NCI-H2107 treated with DMSO at 0.1 percent for 48 hours (cell line): Measurements from ENCODE around the gene PRELID1.
"Not testable (repeated sequence)": the region's sequence is repeated elsewhere in the genome, so short reads cannot be mapped to it uniquely, and the experiment has no call there.

ENCODE experiments used
- DNase-seq: peaks from one replicate; lab custom pipeline; 2025; ENCODE audit not compliant: unreplicated experiment; lab: John Stamatoyannopoulos, UW

The PRELID1 gene

GRCh38 chr5:177303121-177303924, at the start of gene PRELID1, which contains the start of gene RAB24:
PRELID1 (plus strand) TSS chr5:177303799; CDS start chr5:177303986, 187 bp downstream.
RAB24 (minus strand) TSS chr5:177303719; CDS start chr5:177303288, 431 bp downstream.
- no peak for DNase-seq

DNA sequence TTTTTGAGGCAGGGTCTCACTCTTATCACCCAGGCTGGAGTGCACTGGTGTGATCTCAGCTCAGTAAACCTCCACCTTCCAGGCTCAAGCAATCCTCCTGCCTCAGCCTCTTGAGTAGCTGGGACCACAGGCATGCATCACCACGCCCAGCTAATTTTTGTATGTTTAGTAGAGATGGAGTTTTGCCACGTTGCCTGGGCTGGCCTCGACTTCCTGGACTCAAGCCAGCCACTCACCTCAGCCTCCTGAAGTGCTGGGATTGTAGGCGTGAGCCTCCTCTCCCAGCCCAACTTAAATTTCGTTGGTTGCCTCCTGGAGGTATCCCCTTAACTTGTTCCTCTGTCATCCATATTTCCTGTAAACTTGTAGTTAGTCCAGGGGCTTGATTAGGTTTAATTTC, 47.3 kb upstream of the PRELID1 start:
- no peak for DNase-seq

- DNase-seq = not testable (repeated sequence)
Observed at GRCh38 chr5:177258711-177259110, 44.9 kb upstream of the PRELID1 start.

DNA sequence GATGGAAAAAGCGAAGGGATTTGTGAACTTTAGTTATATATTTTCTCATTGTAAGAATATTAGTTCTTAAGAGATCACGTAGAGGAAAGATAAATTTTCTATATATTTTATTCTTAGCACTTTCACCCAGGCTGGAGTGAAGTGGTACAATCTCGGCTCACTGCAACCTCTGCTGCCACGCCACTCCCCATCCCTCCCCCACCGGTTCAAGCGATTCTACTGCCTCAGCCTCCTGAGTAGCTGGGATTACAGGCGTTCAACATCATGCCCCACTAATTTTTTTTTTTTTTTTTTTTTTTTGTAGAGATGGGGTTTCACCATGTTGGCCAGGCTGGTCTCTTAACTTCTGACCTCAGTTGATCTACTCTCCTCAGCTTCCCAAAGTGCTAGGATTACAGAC, 42.6 kb upstream of the PRELID1 start:
- no peak for DNase-seq

DNA sequence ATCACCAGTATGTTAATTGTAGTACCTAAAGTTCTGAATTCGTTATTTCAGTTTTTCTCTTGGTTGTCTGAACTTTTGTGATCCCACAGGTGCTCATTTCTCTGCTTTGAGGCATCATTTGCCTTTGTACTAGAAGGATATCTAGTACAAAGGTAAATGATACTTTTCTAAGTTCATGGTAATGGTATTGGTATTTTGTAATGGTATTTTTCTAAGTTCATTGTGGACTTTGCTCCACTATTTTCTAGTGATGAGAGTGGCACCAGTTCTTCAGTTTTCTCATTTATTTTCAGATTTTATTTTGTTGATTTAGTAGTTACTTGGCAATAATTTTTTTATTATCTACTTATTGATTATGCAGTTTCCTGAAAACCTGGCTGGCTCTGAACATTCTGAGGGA, 42.1 kb upstream of the PRELID1 start:
- DNase-seq = no peak

GRCh38 chr5:177264178-177264577, 39.4 kb upstream of the PRELID1 start:
- no peak for DNase-seq

DNA sequence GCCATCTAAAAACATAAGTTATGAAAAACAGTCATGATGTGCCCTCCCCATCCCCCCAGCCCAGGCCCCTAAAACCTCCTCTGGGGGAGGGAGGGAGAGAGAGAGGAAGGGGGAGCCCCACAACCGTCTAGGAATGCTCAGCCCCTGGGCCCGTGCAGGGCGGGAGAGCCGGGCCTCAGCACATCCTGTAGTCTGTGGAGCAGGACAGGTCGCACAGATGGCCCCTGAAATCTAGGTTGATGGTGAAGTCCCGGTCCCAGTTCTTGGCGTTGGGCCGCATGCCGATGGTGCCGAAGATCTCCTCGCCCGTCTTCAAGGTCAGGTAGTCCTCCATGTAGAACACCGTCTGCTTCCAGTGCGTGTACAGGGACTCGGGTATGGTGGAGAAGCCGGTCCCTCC, 38.2 kb upstream of the PRELID1 start:
- no peak for DNase-seq

DNA sequence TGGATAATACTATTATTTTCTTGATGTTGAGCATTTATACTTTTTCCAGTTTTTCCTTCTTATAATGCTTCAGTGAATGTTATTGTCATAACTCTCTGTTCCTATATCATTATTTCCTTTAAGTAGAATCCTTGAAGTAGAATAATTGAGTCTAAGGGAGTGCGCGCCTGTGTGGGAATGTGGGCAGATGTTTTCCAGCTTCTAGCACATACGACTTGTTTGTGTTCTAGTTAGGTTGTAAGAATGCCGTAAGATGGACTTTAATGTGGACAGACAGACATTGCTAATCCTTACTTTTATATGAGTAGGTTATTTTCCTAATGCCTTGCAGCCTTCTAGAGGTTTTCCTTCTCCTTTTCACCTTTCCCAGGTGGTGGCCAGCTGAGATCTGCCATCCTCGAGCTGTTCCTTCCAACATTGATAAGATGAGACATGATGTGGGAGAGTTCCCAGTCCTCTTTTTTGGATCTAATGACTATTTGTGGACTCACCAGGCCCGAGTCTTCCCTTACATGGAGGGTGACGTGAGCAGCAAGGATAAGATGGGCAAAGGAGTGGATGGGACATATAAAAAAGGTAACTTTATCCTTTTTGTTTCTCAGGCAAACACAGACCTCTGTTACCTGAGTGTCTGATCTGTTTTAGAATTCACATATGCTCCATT, 34.2 kb upstream of the PRELID1 start:
- DNase-seq = no peak

GRCh38 chr5:177269976-177270375, 33.6 kb upstream of the PRELID1 start:
- DNase-seq = no peak

DNA sequence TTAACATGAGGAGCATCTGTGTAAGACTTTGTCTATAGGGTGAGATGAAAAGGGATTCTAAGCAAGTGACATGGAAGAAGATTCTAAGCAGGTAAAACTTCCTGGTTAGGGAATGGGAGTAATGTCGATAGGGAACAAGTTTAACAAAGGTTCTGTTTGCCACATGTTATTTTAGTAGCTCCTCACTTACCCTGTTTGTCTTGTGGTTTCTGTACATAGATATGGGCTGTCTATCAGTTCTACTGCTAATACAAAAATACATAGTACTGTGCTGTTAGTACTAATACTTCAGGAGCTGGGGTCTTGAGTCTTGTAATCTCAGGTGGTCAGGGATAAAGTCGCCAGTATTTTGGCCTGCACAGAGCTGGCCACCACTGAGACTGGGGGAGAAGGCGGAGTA, 32.9 kb upstream of the PRELID1 start:
- DNase-seq = no peak

DNA sequence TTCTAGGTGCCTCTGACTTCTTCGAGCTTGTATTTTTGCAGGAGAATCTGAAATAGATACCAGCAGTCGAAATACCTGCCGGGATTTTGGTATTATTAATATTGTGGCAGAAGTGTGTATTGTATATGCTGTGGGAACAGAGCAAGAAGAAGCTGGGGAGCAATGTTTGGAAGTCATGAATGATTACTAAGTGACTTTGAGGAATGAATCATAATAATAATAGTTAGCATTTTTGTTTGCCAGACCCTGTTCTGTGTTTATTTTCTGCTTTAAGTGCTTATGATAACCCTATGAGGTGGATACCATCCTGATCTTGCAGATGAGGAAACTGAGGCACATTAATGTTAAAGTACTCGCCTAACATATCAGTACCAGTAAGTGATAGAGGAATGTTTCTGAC, 32.5 kb upstream of the PRELID1 start:
- no peak for DNase-seq

GRCh38 chr5:177275883-177276282, 27.7 kb upstream of the PRELID1 start:
- DNase-seq = no peak

- no peak for DNase-seq
Observed at GRCh38 chr5:177276886-177277285, 26.7 kb upstream of the PRELID1 start.

- no peak for DNase-seq
Observed at GRCh38 chr5:177288191-177288590, 15.4 kb upstream of the PRELID1 start.

DNA sequence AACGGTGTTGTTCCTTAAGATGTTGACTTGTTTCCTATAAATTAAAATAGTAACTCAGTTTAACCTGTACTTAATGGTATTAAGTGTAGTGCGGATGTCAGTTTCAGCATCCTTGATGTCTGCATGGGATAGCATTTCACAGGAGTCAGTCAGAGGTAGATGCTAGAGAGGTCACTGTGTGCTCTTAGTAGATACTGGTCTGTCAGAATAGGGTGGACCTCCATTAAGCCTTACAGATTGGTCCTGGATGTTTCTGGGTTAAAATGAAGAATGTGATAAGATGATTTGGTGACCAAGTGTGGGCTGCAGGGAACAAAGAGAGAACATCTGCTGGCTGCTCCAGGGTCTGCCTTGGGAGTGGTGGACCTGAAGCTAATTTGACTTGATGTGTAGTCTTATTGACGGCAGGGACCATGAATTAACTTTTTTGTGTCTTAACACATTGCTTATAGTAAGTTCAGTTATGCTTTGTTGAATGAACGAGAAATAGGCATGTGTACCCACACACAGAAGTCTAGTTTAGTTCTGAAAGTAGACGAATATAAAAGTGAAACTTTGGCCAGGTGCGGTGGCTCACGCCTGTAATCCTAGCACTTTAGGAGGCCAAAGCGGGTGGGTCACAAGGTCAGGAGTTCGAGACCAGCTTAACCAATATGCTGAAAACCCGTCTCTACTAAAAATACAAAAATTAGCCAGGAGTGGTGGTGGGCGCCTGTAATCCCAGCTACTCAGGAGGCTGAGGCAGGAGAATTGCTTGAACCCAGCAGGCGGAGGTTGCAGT, 12.6 kb upstream of the PRELID1 start:
- DNase-seq = no peak

- DNase-seq = no peak
Observed at GRCh38 chr5:177291735-177292134, 11.9 kb upstream of the PRELID1 start.

- no peak for DNase-seq
Observed at GRCh38 chr5:177293819-177294581, 9.6 kb upstream of the PRELID1 start.

GRCh38 chr5:177294632-177295031, 9.0 kb upstream of the PRELID1 start:
- DNase-seq = no peak

DNA sequence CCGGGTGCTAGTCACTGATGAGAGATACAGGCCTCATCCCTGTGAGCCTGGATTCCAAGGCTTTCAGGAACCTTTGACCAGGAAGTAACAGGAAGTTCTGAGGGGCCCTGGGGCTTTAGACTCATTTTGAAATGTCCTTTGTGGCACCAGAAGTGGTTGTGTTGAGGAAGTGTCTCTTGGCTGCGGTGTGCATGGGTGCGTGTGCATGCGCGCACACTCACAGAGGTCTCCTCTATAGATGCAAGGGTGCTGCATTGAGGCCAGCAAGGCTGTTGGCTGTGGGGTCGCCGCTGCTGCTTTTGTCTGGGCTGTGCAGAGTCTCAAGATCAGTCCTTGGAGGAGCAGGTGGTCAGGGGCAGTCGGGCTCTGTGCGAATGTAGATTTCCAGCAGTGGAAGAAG, 7.7 kb upstream of the PRELID1 start:
- DNase-seq = no peak

DNA sequence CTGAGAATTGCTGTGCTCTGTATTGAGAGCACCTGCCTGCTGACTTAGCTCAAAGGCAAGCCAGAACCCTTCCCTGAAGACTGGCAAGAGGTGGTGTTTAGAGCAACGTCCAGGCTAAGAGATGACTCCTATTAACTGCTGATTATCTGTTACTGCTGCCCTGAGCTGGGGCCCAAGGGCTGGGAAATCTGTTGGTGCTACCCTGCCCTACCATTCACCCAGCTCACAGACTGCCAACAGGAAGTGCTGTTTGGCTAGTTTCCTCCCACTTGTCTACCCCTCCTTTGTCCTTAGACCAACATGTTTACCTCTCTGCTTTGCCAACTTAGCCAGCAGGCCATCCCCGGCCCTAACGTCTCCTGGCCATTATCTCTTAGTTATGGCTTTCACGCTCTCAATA, 7.0 kb upstream of the PRELID1 start:
- DNase-seq = no peak

- DNase-seq = no peak
Observed at GRCh38 chr5:177297922-177298321, 5.7 kb upstream of the PRELID1 start.
